Measurements from ENCODE around the gene EIF3I.

Gene EIF3I

GRCh38 chr1:32263744-32264143, 41.5 kb downstream of the EIF3I start:
- no peak for DNase-seq (ENCODE audit: low read depth in 2 of 2, low spot score in 1 of 2)

DNA sequence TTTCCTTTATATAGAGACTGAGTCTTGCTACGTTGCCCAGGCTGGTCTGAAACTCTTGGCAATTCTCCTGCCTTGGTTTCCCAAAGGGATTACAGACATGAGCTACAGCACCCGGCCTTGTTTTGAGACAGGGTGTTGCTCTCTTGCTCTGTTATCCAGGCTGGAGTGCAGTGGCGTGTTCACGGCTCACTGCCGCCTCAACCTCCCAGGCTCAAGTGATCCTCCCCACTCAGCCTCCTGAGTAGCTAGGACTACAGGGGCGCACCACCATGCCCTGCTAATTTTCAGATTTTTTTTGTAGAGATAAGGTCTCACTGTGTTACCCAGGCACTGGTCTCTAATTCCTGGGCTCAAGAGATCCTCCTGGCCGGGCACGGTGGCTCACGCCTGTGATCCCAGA, 43.6 kb downstream of the EIF3I start:
- DNase-seq (ENCODE audit: low read depth in 2 of 2, low spot score in 1 of 2) = no peak

GRCh38 chr1:32266921-32267591, 44.8 kb downstream of the EIF3I start:
- DNase-seq (ENCODE audit: low read depth in 2 of 2, low spot score in 1 of 2) = no peak

- DNase-seq (ENCODE audit: low read depth in 2 of 2, low spot score in 1 of 2) = no peak
Observed at GRCh38 chr1:32269744-32270143, 47.5 kb downstream of the EIF3I start.

GRCh38 chr1:32272557-32273390, 50.6 kb downstream of the EIF3I start:
- no peak for DNase-seq (ENCODE audit: low read depth in 2 of 2, low spot score in 1 of 2)

DNA sequence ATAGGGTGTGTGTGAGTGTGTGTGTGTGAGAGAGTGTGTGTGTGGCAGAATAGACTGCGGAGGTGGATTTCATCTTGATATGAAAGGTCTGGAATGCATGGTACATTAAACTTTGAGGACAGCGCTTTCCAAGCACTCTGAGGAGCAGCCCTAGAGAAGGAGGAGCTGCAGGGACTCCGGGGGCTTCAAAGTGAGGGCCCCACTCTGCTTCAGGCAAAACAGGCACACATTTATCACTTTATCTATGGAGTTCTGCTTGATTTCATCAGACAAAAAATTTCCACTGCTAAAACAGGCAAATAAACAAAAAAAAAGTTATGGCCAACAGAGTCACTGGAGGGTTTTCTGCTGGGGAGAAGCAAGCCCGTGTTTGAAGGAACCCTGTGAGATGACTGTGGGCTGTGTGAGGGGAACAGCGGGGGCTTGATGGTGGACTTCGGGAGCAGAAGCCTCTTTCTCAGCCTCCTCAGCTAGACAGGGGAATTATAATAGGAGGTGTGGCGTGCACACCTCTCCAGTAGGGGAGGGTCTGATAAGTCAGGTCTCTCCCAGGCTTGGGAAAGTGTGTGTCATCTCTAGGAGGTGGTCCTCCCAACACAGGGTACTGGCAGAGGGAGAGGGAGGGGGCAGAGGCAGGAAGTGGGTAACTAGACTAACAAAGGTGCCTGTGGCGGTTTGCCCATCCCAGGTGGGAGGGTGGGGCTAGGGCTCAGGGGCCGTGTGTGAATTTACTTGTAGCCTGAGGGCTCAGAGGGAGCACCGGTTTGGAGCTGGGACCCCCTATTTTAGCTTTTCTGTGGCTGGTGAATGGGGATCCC, 51.4 kb downstream of the EIF3I start:
- DNase-seq (ENCODE audit: low read depth in 2 of 2, low spot score in 1 of 2) = peak; percentile 43 to 79

- no peak for DNase-seq (ENCODE audit: low read depth in 2 of 2, low spot score in 1 of 2)
Observed at GRCh38 chr1:32274646-32275340, 52.6 kb downstream of the EIF3I start.

- DNase-seq (ENCODE audit: low read depth in 2 of 2, low spot score in 1 of 2) = no peak
Observed at GRCh38 chr1:32275424-32275823, 53.2 kb downstream of the EIF3I start.

DNA sequence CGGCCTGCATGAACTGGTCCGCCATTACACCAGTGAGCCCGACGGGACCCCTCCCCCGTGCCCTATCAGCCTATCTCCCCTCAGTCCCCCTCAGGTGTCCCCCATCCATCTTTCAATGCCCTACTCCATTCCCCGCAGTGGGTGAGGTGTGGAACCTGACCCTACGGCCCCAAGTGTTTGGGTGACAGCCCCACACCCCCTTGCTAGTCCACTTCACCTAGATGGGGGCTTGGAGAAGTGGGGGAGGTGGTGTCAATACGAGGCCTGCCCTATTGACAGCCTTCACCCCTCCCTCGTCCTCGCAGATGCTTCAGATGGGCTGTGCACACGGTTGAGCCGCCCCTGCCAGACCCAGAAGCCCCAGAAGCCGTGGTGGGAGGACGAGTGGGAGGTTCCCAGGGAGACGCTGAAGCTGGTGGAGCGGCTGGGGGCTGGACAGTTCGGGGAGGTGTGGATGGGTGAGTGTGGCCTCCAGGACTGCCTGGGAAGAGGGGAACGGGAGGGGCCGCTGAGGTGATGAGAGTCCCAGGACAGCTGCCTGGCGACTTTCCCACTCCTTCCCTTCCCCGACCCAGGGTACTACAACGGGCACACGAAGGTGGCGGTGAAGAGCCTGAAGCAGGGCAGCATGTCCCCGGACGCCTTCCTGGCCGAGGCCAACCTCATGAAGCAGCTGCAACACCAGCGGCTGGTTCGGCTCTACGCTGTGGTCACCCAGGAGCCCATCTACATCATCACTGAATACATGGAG, 54.0 kb downstream of the EIF3I start:
- no peak for DNase-seq (ENCODE audit: low read depth in 2 of 2, low spot score in 1 of 2)
